Measurements from ENCODE around the gene MBD5.

MBD5 gene

GRCh38 chr2:148132412-148132811 lies 111.5 kb downstream of the MBD5 start:
- DNase-seq, result no peak

GRCh38 chr2:148135705-148136104 lies 114.8 kb downstream of the MBD5 start:
- no peak for DNase-seq

GRCh38 chr2:148136441-148136840 lies 115.5 kb downstream of the MBD5 start:
- DNase-seq, result no peak

GRCh38 chr2:148161909-148162435 lies 141.1 kb downstream of the MBD5 start:
- no peak for DNase-seq

GRCh38 chr2:148162871-148163270 lies 142.0 kb downstream of the MBD5 start:
- no peak for DNase-seq

- no peak for DNase-seq
Measured at GRCh38 chr2:148165975-148166374, 145.1 kb downstream of the MBD5 start.

GRCh38 chr2:148167241-148167766 lies 146.4 kb downstream of the MBD5 start:
- no peak for DNase-seq

GRCh38 chr2:148167855-148168254 lies 147.0 kb downstream of the MBD5 start:
- DNase-seq, result no peak

GRCh38 chr2:148172131-148172753 lies 151.4 kb downstream of the MBD5 start:
- no peak for DNase-seq

- no peak for DNase-seq
Measured at GRCh38 chr2:148173168-148173567, 152.3 kb downstream of the MBD5 start.

GRCh38 chr2:148177559-148177958 lies 156.7 kb downstream of the MBD5 start:
- DNase-seq, result no peak

GRCh38 chr2:148179724-148180123 lies 158.8 kb downstream of the MBD5 start:
- DNase-seq, result no peak

- DNase-seq, result no peak
Measured at GRCh38 chr2:148184976-148185375, 164.1 kb downstream of the MBD5 start.

GRCh38 chr2:148194882-148195281 lies 174.0 kb downstream of the MBD5 start:
- DNase-seq, result no peak

GRCh38 chr2:148201075-148202004 lies 180.4 kb downstream of the MBD5 start:
- DNase-seq, result peak; percentile 8

GRCh38 chr2:148202237-148202636 lies 181.3 kb downstream of the MBD5 start:
- DNase-seq, result no peak

- DNase-seq, result no peak
Measured at GRCh38 chr2:148207111-148207510, 186.2 kb downstream of the MBD5 start.

GRCh38 chr2:148209603-148210002 lies 188.7 kb downstream of the MBD5 start:
- DNase-seq, result no peak

GRCh38 chr2:148218326-148219075 lies 197.6 kb downstream of the MBD5 start:
- DNase-seq, result no peak

- no peak for DNase-seq
Measured at GRCh38 chr2:148221166-148221565, 200.3 kb downstream of the MBD5 start.

GRCh38 chr2:148221926-148222325 lies 201.0 kb downstream of the MBD5 start:
- DNase-seq, result no peak

GRCh38 chr2:148231858-148232257 lies 211.0 kb downstream of the MBD5 start:
- no peak for DNase-seq

GRCh38 chr2:148234143-148234542 lies 213.3 kb downstream of the MBD5 start:
- DNase-seq, result no peak

Measured in CD4-positive, alpha-beta T cell treated with Interleukin-4 for 4 hours (primary cell).